Mesendoderm (in vitro differentiated cells): ENCODE measurements around the gene SCGN.
"Not testable (repeated sequence)": the region's sequence is repeated elsewhere in the genome, so short reads cannot be mapped to it uniquely, and the experiment has no call there.

ENCODE experiments used
- DNase-seq: peaks from one replicate; pipeline ENCODE4 v3.0.0; 2013
- H2AK5ac ChIP-seq: 2 replicates; pipeline ENCODE4 v1.6.1; 2013; ENCODE audit warnings: low read length, inconsistent platforms
- H2BK120ac ChIP-seq: 2 replicates; pipeline ENCODE4 v1.6.1; 2013; ENCODE audit warnings: low read depth, mild to moderate bottlenecking, low read length, moderate library complexity, mixed read lengths
- H2BK15ac ChIP-seq: replicated peaks from 2 replicates; pipeline ENCODE4 v1.6.1; 2013; ENCODE audit warnings: low read depth, mild to moderate bottlenecking, moderate library complexity
- H2BK5ac ChIP-seq: 2 replicates; pipeline ENCODE4 v1.6.1; 2013; ENCODE audit warnings: low read length, inconsistent platforms
- H3K18ac ChIP-seq: 2 replicates; pipeline ENCODE4 v1.6.1; 2013; ENCODE audit warnings: mild to moderate bottlenecking, low read length, mixed read lengths
- H3K23ac ChIP-seq: one replicate; pipeline ENCODE4 v1.6.1; 2013; ENCODE audit warnings: low read length
- H3K27ac ChIP-seq: 2 replicates; pipeline ENCODE4 v1.5.1; 2013; ENCODE audit warnings: low read depth, mild to moderate bottlenecking, inconsistent platforms, low read length, moderate library complexity
- H3K27me3 ChIP-seq: 2 replicates; pipeline ENCODE4 v1.6.1; 2013; ENCODE audit warnings: low read length, control low read depth, mild to moderate bottlenecking, inconsistent platforms; ENCODE audit not compliant: insufficient read depth, poor library complexity
- H3K36me3 ChIP-seq: 2 replicates; pipeline ENCODE4 v1.6.1; 2013; ENCODE audit warnings: low read length, inconsistent platforms; ENCODE audit not compliant: control insufficient read depth, insufficient read depth
- H3K4ac ChIP-seq: one replicate; pipeline ENCODE4 v1.6.1; 2013; ENCODE audit warnings: low read depth, mild to moderate bottlenecking, low read length, moderate library complexity
- H3K4me1 ChIP-seq: 2 replicates; pipeline ENCODE4 v1.6.1; 2013; ENCODE audit warnings: low read depth, low read length, inconsistent platforms; ENCODE audit not compliant: control insufficient read depth
- H3K4me2 ChIP-seq: 2 replicates; pipeline ENCODE4 v1.6.1; 2013; ENCODE audit warnings: low read length
- H3K4me3 ChIP-seq: 2 replicates; pipeline ENCODE4 v1.5.1; 2013; ENCODE audit warnings: mild to moderate bottlenecking, low read length
- H3K56ac ChIP-seq: one replicate; pipeline ENCODE4 v1.6.1; 2013; ENCODE audit warnings: low read length
- H3K79me1 ChIP-seq: 2 replicates; pipeline ENCODE4 v1.6.1; 2013; ENCODE audit warnings: low read length, inconsistent platforms
- H3K79me2 ChIP-seq: 2 replicates; pipeline ENCODE4 v1.6.1; 2013; ENCODE audit warnings: mild to moderate bottlenecking, low read length; ENCODE audit not compliant: control insufficient read depth, insufficient read depth
- H3K9ac ChIP-seq: 2 replicates; pipeline ENCODE4 v1.6.1; 2013; ENCODE audit warnings: low read length, inconsistent platforms
- H4K5ac ChIP-seq: one replicate; pipeline ENCODE4 v1.6.1; 2013; ENCODE audit warnings: low read length
- H4K8ac ChIP-seq: one replicate; pipeline ENCODE4 v1.6.1; 2013; ENCODE audit warnings: low read depth, mild to moderate bottlenecking, control low read depth, low read length, moderate library complexity
- WGBS: extraction: QIAGEN DNeasy Blood & Tissue Kit; methylation state at CpG from one replicate; pipeline ENCODE4 v1.1.7; 2013; ENCODE audit warnings: low lambda C conversion rate, missing lambda C conversion rate; ENCODE audit not compliant: insufficient coverage; ENCODE audit errors: extremely low coverage; 5-methylcytosine and 5-hydroxymethylcytosine counted together

Gene SCGN

DNA sequence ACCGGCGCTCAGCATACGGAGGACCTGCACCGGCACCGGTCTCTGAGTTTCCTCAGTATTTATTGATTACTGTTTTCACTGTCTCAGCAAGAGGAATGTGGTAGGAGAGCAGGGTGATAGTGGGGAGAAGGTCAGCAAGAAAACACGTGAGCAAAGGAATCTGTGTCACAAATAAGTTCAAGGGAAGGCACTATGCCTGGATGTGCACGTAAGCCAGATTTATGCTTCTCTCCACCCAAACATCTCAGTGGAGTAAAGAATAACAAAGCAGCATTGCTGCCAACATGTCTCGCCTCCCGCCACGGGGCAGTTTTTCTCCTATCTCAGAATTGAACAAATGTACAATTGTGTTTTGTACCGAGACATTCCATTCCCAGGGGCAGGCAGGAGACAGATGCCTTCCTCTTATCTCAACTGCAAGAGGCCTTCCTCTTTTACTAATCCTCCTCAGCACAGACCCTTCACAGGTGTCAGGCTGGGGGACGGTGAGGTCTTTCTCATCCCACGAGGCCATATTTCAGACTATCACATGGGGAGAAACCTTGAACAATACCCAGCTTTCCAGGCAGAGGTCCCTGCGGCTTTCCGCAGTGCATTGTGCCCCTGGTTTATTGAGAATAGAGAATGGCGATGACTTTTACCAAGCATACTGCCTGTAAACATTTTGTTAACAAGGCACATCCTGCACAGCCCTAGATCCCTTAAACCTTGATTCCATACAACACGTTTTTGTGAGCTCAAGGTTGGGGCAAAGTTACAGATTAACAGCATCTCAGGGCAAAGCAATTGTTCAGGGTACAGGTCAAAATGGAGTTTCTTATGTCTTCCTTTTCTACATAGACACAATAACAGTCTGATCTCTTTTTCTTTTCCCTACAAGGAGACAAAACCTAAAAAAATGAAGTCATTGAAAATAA lies 96.8 kb downstream of the SCGN start:
- not testable (repeated sequence) for H3K18ac ChIP-seq, H2BK15ac ChIP-seq, H3K4me2 ChIP-seq, H3K4me1 ChIP-seq, H3K23ac ChIP-seq, H3K9ac ChIP-seq, H3K4me3 ChIP-seq, H3K56ac ChIP-seq, H2BK120ac ChIP-seq, H4K8ac ChIP-seq, DNase-seq, H3K27ac ChIP-seq, H3K4ac ChIP-seq, H3K27me3 ChIP-seq, H2AK5ac ChIP-seq, H3K36me3 ChIP-seq, H4K5ac ChIP-seq, H2BK5ac ChIP-seq, H3K79me2 ChIP-seq, H3K79me1 ChIP-seq
- WGBS = no CpG with 5 or more reads among the region's 17 CpGs

DNA sequence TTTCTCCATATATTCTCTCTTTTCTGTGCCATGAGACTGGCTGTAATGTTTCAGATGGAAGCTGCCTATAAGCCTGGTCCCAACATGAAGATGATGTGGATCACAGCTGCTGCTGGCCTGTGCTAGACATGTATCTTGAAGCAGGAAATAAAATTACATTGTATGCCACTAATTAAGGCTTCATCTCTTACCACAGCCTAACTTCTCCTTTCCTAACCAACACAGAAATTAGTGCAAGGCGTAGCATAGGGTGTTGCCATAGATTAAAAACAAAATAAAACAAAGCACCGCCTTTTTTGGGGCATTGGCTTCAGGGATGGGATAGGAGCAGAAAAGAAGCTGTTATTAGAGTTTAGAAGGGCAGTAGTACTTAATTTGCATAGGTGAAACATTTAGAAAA lies 97.8 kb downstream of the SCGN start:
- WGBS = no CpG with 5 or more reads among the region's 2 CpGs
- no peak overlapping the region for H2BK15ac ChIP-seq
- H3K36me3 ChIP-seq = no peaks in the 10 kb centered on the region
- H3K9ac ChIP-seq = no peak overlapping the region
- no peaks in the 10 kb centered on the region for H3K79me1 ChIP-seq
- no peak overlapping the region for H4K5ac ChIP-seq
- no peak for DNase-seq
- H3K27me3 ChIP-seq = no peaks in the 10 kb centered on the region
- no peak overlapping the region for H3K4ac ChIP-seq
- H3K23ac ChIP-seq = no peak overlapping the region
- H3K79me2 ChIP-seq = no peaks in the 10 kb centered on the region
- H4K8ac ChIP-seq = no peak overlapping the region
- no peaks in the 10 kb centered on the region for H3K4me1 ChIP-seq
- no peak overlapping the region for H3K56ac ChIP-seq
- no peak overlapping the region for H2AK5ac ChIP-seq
- no peak overlapping the region for H3K4me3 ChIP-seq
- H3K4me2 ChIP-seq = no peak overlapping the region
- no peak overlapping the region for H3K27ac ChIP-seq
- no peak overlapping the region for H3K18ac ChIP-seq
- H2BK5ac ChIP-seq = no peak overlapping the region
- no peak overlapping the region for H2BK120ac ChIP-seq

DNA sequence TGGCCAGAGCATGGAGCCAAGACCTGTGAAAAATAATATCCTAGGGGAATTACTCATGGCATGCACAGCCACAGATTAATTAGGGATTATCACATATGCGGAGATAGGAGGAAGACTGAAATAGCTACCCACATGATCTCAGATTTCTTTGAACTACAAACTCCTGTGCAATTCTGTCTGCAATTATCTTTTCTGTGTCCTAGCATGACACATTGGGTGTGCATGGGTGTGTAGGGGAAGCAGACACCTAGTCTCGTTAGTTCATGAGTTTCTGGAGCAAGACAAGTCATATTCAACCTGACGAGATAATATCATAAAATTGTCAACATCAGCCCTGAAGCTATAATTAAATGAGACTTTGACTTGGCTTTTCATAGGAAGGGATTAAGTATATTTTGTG lies 98.9 kb downstream of the SCGN start:
- WGBS = no CpG with 5 or more reads among the region's 3 CpGs
- Histone ChIP-seq H2BK120ac (no peak overlapping the region), H3K56ac (no peak overlapping the region), H3K4me2 (no peak overlapping the region), H3K4me1 (no peaks in the 10 kb centered on the region), H2BK5ac (no peak overlapping the region), H2AK5ac (no peak overlapping the region), H3K27me3 (no peaks in the 10 kb centered on the region), H3K4me3 (no peak overlapping the region), H3K36me3 (no peaks in the 10 kb centered on the region), H3K4ac (no peak overlapping the region), H3K27ac (no peak overlapping the region), H3K9ac (no peak overlapping the region), H2BK15ac (no peak overlapping the region), H3K18ac (no peak overlapping the region), H4K5ac (no peak overlapping the region), H3K79me2 (no peaks in the 10 kb centered on the region), H3K23ac (no peak overlapping the region), H3K79me1 (no peaks in the 10 kb centered on the region), H4K8ac (no peak overlapping the region)
- no peak for DNase-seq
